ENCODE data around the gene B4GALT3. TPM values are rescaled to one million over a fixed set of nuclear protein-coding genes. Genes with fewer than 3 reads are reported as not detected.

The B4GALT3 gene
- total and polyA plus RNA-seq, 2 of the 4 experiments (the other 2 are of a cell fraction): 19.9 to 36.0 TPM

DNA sequence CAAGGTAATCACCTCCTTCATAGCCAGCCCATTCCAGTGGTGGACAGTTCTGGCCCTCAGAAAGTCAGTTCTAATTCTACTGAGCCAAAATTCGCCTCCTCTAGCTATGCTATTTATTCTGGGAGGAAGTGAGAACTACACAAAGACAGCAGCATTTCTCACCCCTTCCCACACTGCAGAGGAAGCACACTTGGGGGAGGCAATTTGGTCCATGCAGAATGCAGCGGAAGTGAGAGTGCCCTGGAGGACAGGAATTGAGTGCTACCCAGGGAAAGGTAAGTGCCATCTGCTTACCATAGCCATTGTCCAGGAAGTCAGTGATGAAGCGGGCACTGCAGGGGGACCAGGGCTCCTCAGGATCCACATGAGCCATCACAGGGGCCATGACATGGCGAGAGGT, 17.9 kb upstream of the B4GALT3 start:
- H2AFZ ChIP-seq (replicated peaks; ENCODE audit: low read length, poor library complexity): no peak overlapping the region
- dilution Hi-C loops (cut with HindIII; ENCODE audit: low sequenced_read_pairs, unreplicated experiment): no loop called here
- in situ Hi-C loops (cut with MboI; ENCODE audit: low sequenced_read_pairs): no loop called here
- H3K9me1 ChIP-seq (ENCODE audit: insufficient read depth, low read length): peaks cover 12% of the 10 kb centered on the region; the same call in 1 of the 2 replicates
- H2AK5ac ChIP-seq (ENCODE audit: low read depth, low read length): no peak overlapping the region
- H3K4me2 ChIP-seq (ENCODE audit: low read depth, low read length): no peak overlapping the region
- H3K9me3 ChIP-seq (ENCODE audit: control insufficient read depth, insufficient read depth, low read length): no peaks in the 10 kb centered on the region
- no peak overlapping the region for H2BK120ac ChIP-seq (ENCODE audit: low read depth, low read length)
- H3K4me1 ChIP-seq (ENCODE audit: control insufficient read depth, insufficient read depth, low read length): peaks cover 21% of the 10 kb centered on the region
- no peak overlapping the region for H4K5ac ChIP-seq (ENCODE audit: low read depth, low read length)
- no peak overlapping the region for H3K18ac ChIP-seq (ENCODE audit: low read depth, low read length)
- H3K4me3 ChIP-seq (ENCODE audit: insufficient read depth, low read depth, low read length): no peak overlapping the region
- no peaks in the 10 kb centered on the region for H3K36me3 ChIP-seq (ENCODE audit: control insufficient read depth, insufficient read depth, low read length)
- no TSS peak for BruUV-seq (replicated peaks)
- ChIA-PET POLR2A (ENCODE audit: unreplicated experiment) (no interaction called here), CTCF (no interaction called here)
- no peak overlapping the region for H2AK9ac ChIP-seq (replicated peaks; ENCODE audit: low read depth, low read length, poor library complexity)
- H4K20me1 ChIP-seq (ENCODE audit: insufficient read depth, low read length): no peaks in the 10 kb centered on the region
- DNase-seq (no peak), ATAC-seq (ENCODE audit: low read depth) (no peak)
- H4K91ac ChIP-seq (ENCODE audit: insufficient read depth, low read depth, low read length): no peak overlapping the region
- intact Hi-C loops (cut with micrococcal nuclease): no loop called here
- H4K8ac ChIP-seq (ENCODE audit: low read depth in 2 of 2, low read length in 2 of 2): no peak overlapping the region
- WGBS, 2 experiments (ENCODE audit: extremely low coverage in 2 of 2, insufficient read length in 1 of 2): 50% methylated on average over 1 of the region's 4 CpGs; no CpG with 5 or more reads in 1 of the 2 experiments
- no peak overlapping the region for H3K9ac ChIP-seq (ENCODE audit: low read depth, low read length)
- no peak overlapping the region for H3K4ac ChIP-seq (ENCODE audit: low read depth, low read length)
- TF ChIP-seq RFX5 (IDR thresholded peaks at IDR 0.05; ENCODE audit: low read depth, low read length) (no peak), MAZ (IDR thresholded peaks at IDR 0.05; ENCODE audit: borderline replicate concordance, low read depth, low read length) (no peak), CHD1 (IDR thresholded peaks at IDR 0.05; ENCODE audit: low read depth, low read length) (no peak), MXI1 (IDR thresholded peaks at IDR 0.05; ENCODE audit: borderline replicate concordance, low read depth, low read length) (no peak), POLR2A (IDR thresholded peaks at IDR 0.05; ENCODE audit: low read depth, low read length) (no peak), FOS (IDR thresholded peaks at IDR 0.05; ENCODE audit: low read depth, low read length) (no peak), CEBPB (IDR thresholded peaks at IDR 0.05; ENCODE audit: low read depth, low read length) (no peak), RAD21 (IDR thresholded peaks at IDR 0.05; ENCODE audit: low read length) (no peak), NFE2L2 (IDR thresholded peaks at IDR 0.05; ENCODE audit: low read depth, low read length) (no peak)
- TF ChIP-seq, protein P1, sequence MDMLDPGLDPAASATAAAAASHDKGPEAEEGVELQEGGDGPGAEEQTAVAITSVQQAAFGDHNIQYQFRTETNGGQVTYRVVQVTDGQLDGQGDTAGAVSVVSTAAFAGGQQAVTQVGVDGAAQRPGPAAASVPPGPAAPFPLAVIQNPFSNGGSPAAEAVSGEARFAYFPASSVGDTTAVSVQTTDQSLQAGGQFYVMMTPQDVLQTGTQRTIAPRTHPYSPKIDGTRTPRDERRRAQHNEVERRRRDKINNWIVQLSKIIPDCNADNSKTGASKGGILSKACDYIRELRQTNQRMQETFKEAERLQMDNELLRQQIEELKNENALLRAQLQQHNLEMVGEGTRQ (IDR thresholded peaks at IDR 0.05; ENCODE audit: low read depth, low read length): no peak
- TF ChIP-seq, protein P2, sequence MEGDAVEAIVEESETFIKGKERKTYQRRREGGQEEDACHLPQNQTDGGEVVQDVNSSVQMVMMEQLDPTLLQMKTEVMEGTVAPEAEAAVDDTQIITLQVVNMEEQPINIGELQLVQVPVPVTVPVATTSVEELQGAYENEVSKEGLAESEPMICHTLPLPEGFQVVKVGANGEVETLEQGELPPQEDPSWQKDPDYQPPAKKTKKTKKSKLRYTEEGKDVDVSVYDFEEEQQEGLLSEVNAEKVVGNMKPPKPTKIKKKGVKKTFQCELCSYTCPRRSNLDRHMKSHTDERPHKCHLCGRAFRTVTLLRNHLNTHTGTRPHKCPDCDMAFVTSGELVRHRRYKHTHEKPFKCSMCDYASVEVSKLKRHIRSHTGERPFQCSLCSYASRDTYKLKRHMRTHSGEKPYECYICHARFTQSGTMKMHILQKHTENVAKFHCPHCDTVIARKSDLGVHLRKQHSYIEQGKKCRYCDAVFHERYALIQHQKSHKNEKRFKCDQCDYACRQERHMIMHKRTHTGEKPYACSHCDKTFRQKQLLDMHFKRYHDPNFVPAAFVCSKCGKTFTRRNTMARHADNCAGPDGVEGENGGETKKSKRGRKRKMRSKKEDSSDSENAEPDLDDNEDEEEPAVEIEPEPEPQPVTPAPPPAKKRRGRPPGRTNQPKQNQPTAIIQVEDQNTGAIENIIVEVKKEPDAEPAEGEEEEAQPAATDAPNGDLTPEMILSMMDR (conservative IDR thresholded peaks at IDR 0.05; ENCODE audit: low read depth, low read length): no peak
- H3K23ac ChIP-seq (ENCODE audit: low read depth, low read length): no peak overlapping the region
- no peak overlapping the region for H2BK20ac ChIP-seq (ENCODE audit: low read depth, low read length)
- no peaks in the 10 kb centered on the region for H3K27me3 ChIP-seq (ENCODE audit: control insufficient read depth, insufficient read depth, low read length)
- H3K56ac ChIP-seq (ENCODE audit: extremely low read depth, insufficient read depth, low read length): no peak overlapping the region
- H3K27ac ChIP-seq (ENCODE audit: insufficient read depth, low read length): no peak overlapping the region
- no peak overlapping the region for H2BK15ac ChIP-seq (ENCODE audit: low read depth, low read length)
- no peaks in the 10 kb centered on the region; a peak in 1 of 4 replicates for H3K79me1 ChIP-seq (ENCODE audit: low read depth in 1 of 2, low read length in 2 of 2)
- H3K14ac ChIP-seq (replicated peaks; ENCODE audit: low read depth, low read length): no peak overlapping the region
- H2BK5ac ChIP-seq (ENCODE audit: low read depth, low read length, poor library complexity, severe bottlenecking): no peak overlapping the region

All from IMR-90 (cell line).